ENCODE data around the gene BICD1. TPM values are rescaled to one million over a fixed set of nuclear protein-coding genes. Genes with fewer than 3 reads are reported as not detected.

The BICD1 gene
- total RNA-seq, 6 experiments from 2014 or later, result 1.0 to 4.9 (median 2.1) TPM

- H3K4me1 ChIP-seq, result no peaks in the 10 kb centered on the region
- no peaks in the 10 kb centered on the region for H3K36me3 ChIP-seq
- DNase-seq (no peak), ATAC-seq (no peak)
- no peaks in the 10 kb centered on the region for H3K27me3 ChIP-seq
- no peak overlapping the region for H3K27ac ChIP-seq
- intact Hi-C loops (cut with DNase I), result no loop called here
- H3K4me3 ChIP-seq, result no peak overlapping the region
- TF ChIP-seq CTCF (IDR thresholded peaks at IDR 0.05), result no peak
- no peak for TF ChIP-seq POLR2A (IDR thresholded peaks at IDR 0.05)
- WGBS (ENCODE audit: insufficient coverage, low coverage, low lambda C conversion rate, missing lambda C conversion rate), result 86% methylated on average over 3 of the region's 3 CpGs
- no peaks in the 10 kb centered on the region for H3K9me3 ChIP-seq
Observed at GRCh38 chr12:32084753-32085152, 21.9 kb upstream of the BICD1 start.

- DNase-seq (no peak), ATAC-seq (no peak)
- TF ChIP-seq POLR2A (IDR thresholded peaks at IDR 0.05) (no peak), CTCF (IDR thresholded peaks at IDR 0.05) (no peak)
- Histone ChIP-seq H3K27ac (no peak overlapping the region), H3K4me3 (no peak overlapping the region), H3K36me3 (no peaks in the 10 kb centered on the region), H3K4me1 (no peaks in the 10 kb centered on the region), H3K9me3 (no peaks in the 10 kb centered on the region), H3K27me3 (no peaks in the 10 kb centered on the region)
- WGBS (ENCODE audit: insufficient coverage, low coverage, low lambda C conversion rate, missing lambda C conversion rate), result 44% methylated on average over 4 of the region's 5 CpGs
- intact Hi-C loops (cut with DNase I), result no loop called here
Observed at GRCh38 chr12:32087306-32087705, 19.3 kb upstream of the BICD1 start.

GRCh38 chr12:32089156-32089555 is 17.5 kb upstream of the BICD1 start:
- no peak overlapping the region for H3K4me3 ChIP-seq
- intact Hi-C loops (cut with DNase I), result no loop called here
- no peak overlapping the region for H3K27ac ChIP-seq
- H3K9me3 ChIP-seq, result no peaks in the 10 kb centered on the region
- WGBS (ENCODE audit: insufficient coverage, low coverage, low lambda C conversion rate, missing lambda C conversion rate), result 86% methylated on average over 4 of the region's 5 CpGs
- TF ChIP-seq POLR2A (IDR thresholded peaks at IDR 0.05), result no peak
- no peak for TF ChIP-seq CTCF (IDR thresholded peaks at IDR 0.05)
- DNase-seq (no peak), ATAC-seq (no peak)
- H3K36me3 ChIP-seq, result no peaks in the 10 kb centered on the region
- H3K27me3 ChIP-seq, result no peaks in the 10 kb centered on the region
- H3K4me1 ChIP-seq, result no peaks in the 10 kb centered on the region

DNA sequence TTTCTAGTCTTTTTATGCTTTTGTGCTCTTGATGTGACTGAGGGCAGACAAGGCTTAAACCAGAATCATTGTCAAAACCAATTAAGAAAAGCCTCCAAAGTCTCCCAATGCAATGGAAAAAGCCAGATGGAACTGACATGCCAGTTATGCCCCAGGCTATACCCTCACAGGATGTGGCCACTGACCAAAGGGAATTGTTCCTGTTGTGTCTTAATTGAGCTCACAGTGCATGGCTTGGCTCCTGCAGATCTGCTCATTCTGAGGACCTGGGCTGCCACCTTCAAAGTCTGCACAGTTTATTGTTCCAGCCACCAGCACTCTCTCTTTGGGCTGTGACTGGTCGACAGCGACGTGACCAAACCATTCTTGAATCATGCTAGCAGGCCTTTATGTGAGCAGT is 17.1 kb upstream of the BICD1 start:
- TF ChIP-seq POLR2A (IDR thresholded peaks at IDR 0.05) (no peak), CTCF (IDR thresholded peaks at IDR 0.05) (no peak)

GRCh38 chr12:32091696-32092095 is 15.0 kb upstream of the BICD1 start:
- H3K27ac ChIP-seq, result no peak overlapping the region
- no peaks in the 10 kb centered on the region for H3K27me3 ChIP-seq
- WGBS (ENCODE audit: insufficient coverage, low coverage, low lambda C conversion rate, missing lambda C conversion rate), result 73% methylated on average over 1 of the region's 1 CpG
- H3K36me3 ChIP-seq, result no peaks in the 10 kb centered on the region
- H3K4me3 ChIP-seq, result no peak overlapping the region
- no peaks in the 10 kb centered on the region for H3K9me3 ChIP-seq
- DNase-seq (no peak), ATAC-seq (no peak)
- no peaks in the 10 kb centered on the region for H3K4me1 ChIP-seq
- TF ChIP-seq CTCF (IDR thresholded peaks at IDR 0.05), result no peak
- TF ChIP-seq POLR2A (IDR thresholded peaks at IDR 0.05), result no peak
- intact Hi-C loops (cut with DNase I), result no loop called here

More for the DNA sequence above, 17.1 kb upstream of the BICD1 start:
- Histone ChIP-seq H3K4me3 (no peak overlapping the region), H3K9me3 (no peaks in the 10 kb centered on the region), H3K36me3 (no peaks in the 10 kb centered on the region), H3K27me3 (no peaks in the 10 kb centered on the region), H3K4me1 (no peaks in the 10 kb centered on the region), H3K27ac (no peak overlapping the region)
- intact Hi-C loops (cut with DNase I), result no loop called here
- DNase-seq (no peak), ATAC-seq (no peak)
- WGBS (ENCODE audit: insufficient coverage, low coverage, low lambda C conversion rate, missing lambda C conversion rate), result 78% methylated on average over 3 of the region's 3 CpGs

Data from right lobe of liver (tissue), 6 donors.